HG03432 (cell line): ENCODE measurements around the gene CERS1.
A peak's percentile ranks its signal among the peaks of the same experiment; 100 is the strongest.

Experiments used
- ATAC-seq: cut with Tn5 transposase; IDR thresholded peaks from one replicate; pipeline ENCODE4 v1.9.1; 2021; ENCODE audit warnings: mild to moderate bottlenecking, moderate library complexity; ENCODE audit not compliant: unreplicated experiment

CERS1 gene

DNA sequence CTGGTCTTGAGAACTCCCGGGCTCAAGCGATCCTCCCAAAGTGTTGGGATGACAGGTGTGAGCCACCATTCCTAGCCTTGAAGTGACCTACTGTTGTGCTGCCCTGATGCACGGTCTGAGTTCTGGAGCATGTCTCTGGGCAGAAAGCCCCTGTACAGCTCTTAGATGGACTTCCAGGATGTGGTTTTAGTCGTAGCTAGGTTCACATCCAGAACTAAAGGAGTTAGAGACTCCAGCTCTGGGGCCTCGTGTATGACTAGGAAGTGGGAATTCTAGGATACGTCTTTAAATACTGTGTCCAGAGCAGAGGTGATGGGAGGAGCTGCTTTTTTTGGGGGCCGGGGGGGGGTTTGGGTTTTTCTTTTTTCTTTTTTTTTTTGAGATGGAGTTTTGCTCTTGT lies 52.0 kb downstream of the CERS1 start:
- no peak for ATAC-seq

DNA sequence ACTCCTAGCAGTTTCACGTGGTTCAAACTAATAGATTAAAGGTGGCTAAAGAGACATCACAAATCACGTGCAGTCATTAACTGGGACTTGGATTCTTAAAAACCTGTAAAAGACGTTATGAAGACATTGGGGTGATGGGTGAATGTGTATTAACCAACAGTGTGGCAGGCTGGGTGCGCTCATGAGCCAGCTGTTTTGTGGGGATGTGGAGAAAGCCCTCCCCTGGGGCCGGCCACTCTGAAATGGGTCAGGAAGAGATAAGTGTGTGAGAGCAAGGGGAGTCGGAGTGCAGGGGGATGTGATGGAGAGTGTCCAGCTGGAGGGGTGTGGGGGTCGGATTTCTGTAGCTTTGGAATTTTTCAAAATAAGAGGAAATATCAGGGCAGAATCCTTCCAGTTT lies 53.8 kb downstream of the CERS1 start:
- no peak for ATAC-seq

DNA sequence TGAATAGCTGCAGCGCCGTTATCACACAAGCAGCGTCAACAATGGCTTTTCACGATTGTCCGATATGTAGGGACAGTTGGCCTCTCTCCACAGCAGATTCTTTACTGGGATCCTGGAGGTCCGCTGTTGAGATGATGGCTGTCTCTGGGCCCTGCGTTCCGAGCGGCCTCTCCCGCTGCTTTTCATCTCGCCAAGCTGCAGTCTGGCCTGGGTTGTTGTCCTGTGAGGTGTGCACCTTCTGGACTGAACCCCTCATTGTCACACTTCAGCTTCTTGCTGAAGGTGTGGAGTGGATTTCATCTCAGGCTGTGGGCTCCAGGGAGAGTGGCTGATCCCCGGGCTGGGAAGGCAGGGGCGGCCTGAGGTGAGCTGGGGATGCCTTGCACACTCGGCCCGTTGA lies 54.6 kb downstream of the CERS1 start:
- ATAC-seq: no peak

DNA sequence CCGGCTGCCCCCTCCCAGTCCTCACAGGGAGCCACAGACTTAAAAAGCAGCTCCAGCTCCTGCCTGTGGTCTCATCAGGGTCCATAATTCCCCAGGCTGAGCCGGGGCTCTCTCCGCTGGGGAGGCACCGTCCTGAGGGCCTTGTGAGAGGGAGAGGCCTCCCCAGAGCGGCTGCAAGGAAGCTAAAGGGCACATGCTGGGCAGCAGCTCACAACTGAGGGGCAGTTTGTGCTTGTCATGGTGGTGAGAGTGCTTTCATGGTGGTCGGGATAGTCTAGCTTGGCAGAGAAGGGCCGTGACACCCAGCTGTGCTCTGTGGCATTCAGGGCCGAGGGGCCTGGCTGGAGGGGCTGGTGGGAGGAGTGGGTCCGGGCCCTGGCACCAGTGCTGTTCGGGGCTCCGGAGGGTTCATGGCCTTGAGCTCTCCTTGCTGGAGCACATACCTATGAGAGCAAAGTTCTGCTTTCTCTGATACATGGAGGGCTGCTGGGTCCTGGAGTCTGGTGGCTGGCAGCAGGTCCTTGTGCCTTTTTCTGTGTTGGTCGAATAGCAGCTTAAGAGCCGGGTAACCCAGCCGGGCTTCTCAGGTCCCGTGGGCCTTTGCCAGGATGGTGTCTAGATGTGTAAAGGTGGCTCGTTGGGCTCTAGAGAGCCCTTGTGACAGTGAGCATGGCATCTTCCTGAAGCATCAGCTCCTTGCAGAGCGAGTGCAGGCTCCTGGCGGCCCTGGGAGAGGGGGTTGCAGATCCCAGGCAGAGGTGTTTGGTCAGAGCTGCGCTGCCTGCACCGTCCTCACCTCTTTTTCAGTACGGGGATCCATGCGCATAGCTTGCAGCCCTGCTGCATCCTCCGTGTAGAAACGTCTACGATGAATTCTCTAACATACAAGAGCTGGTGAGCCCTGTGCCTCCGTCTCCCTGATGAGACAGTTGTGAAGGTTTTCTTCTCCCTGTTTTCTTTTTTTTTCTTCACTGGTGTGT lies 55.4 kb downstream of the CERS1 start:
- ATAC-seq: no peak

DNA sequence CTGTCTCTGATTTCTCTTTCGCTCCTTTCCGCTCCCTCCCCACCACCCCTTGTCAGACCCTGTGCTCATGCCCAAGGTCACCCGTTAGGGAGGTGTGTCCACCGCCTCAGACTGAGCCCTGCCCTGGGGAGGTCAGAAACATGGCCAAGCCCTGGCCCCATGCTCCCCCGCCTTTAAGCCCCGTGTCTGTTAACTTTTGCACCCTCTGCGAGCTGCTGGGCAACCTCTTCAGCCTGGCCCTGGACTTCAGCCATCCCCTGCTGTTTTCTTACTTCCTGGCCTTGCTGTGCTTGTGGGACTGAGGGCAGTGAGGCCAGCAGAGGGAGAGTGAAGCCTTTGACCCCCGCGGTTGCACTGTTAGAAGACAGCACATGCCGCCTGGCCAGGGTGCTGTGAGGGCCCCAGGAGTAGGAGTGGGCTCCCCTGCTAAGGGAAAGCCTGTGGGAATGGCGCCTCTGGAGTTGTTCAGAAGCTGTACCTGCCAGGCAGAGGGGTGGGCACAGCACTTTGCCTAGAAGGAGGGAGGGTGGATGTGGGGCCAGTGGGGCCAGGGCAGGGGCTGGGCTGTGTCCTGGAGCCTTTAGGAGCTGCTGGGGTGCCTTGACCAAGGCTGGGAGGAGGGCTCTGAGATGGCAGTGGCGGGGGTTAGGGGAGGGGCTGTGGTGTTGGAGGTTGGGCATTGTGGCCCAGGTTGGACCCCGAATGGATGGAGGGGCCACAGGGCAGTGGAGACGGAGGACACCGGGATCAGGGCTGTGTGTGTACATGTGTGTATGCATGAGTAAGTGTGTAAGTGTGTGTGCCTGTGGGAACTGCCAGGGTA lies 56.3 kb downstream of the CERS1 start:
- ATAC-seq: no peak

DNA sequence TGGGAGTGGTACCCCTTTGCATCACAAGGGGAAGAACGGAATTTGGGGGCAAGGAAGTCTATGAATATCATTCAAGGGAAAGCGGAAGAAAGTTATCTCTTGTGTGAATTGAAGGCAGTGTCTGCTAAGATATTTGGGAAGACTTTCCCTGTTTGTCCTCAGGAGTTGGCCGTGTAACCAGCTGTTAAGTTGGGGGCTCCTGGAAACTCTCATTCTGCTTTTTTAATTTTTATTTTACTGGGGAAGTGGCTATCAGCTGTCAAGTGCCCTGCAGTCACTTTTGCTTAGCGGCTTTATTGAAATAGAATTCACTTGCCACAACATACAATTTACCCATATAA lies 61.3 kb downstream of the CERS1 start:
- ATAC-seq: no peak

DNA sequence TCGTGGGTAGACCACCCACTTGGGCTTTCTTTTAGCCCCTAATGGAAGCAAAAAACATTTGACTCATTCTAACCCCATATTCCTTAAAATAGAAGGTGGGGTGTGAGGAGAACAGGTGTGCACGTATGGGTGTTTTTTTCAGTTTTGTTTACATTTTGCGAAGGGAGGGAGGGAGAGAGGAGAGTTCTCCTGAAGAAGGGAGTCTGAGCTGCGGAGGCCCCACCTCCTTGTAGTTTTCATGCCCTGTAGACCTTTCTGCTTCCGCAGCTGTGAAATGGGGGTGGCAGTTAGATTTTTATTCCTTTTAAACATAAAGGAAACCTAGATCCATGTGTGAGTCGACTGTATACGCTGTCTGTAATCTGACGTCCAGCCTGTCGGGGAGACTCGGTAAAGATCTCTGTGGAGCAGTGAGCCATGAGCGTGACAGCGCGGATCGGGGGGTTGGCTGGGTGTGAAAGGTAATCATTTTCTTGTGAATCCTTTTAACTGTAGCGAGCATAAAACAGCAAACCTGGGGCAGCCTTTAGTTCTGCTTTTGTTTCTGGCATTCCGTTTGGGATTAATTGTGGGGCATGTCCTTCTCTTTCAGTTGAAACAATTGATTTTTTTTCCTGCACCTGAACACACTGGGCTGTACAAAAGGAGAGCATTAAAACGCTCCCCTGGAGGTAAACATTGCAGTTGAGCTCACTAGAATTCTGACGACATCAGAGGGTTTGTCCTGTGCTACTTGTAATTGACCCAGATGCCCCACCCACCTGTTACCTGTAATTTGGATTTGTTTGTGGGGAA lies 61.9 kb downstream of the CERS1 start:
- no peak for ATAC-seq

DNA sequence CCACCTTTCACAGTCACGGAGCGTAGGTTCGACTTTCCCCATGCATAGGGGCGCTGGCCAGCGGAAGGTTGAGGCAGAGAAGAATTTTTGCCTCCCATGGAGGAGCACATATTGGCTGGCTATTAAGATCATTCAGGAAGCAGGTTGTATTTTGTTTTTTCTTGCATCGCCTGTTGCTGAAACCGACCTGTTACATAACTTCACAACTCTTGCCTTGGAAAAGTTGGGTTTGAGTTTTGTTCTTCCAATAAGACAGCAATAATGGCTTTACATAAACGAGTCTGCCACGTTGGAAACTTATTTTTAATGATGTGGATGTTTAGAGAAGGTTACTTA lies 62.8 kb downstream of the CERS1 start:
- peak; percentile 1 for ATAC-seq

DNA sequence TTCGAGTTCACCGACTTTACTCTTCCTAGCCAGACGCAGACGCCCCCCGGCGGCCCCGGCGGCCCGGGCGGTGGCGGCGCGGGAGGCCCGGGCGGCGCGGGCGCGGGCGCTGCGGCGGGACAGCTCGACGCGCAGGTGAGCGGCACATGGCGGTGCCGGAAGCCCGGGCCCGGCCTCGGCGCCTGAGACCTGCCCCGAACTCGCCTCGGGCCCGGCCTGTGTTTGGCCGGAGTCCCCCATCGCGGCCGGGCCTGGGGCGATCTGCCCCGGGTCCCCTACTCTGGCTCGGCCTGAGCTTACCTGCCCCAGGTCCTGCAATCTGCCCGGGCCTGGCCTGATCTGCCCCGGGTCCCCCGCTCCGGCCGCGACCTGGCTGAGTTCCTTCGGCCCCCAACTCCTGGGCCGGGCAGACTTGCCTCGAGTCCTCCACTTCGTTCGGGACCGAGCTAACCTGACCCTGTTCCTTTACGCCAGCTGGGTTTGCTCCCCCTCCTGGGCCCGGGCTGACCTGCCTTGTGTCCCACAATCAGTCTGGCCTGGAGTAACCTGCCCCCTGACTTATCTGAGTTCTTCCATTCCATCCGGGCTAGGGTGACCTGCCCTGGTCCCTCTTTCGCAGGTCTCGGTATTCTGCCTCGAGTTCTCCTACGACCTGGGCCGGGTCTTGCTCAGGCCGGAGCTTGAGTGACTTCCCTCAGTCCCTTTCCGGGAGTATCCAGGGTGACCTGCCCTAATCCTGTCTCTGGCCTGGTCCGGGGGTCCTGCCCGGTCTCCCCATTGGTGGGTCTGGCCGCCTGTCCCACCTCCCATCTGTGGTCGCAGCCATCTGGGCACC lies 63.4 kb downstream of the CERS1 start:
- ATAC-seq: peak; percentile 38

DNA sequence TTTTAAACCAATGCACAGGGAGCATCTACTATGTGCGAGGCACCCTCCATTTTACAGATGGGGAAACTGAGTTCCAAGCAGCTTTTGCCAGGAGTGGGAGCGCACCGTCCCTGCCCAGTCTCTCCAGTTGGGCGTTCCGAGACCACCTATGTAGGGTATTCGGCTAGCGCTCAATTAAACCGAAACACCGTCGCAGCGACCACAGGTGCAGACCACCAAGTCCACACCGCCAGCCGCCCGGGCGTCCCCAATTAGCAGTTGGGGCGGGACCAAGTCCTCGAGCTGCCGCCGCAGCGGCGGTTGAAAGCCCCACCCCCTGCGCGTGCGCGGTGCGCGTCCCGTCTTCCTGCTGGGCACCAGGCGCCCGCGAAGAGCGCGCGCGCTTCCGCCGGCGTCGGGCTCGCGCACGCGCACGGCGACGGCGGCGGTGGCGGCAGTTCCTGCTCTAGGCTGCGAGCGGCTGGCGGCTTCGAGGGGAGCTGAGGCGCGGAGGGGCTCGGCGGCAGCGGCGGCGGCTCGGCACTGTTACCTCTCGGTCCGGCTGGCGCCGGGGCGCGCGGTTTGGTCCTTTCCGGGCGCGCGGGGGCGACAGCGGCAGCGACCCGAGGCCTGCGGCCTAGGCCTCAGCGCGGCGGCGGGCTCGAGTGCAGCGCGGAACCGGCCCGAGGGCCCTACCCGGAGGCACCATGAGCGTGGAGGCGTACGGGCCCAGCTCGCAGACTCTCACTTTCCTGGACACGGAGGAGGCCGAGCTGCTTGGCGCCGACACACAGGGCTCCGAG lies 64.2 kb downstream of the CERS1 start, which contains the start of gene UPF1:
Gene UPF1, plus strand, starts transcription at position 436 of the 782 bp plus-strand sequence. Its CDS starts 251 bp downstream, at position 687.
- ATAC-seq: peak; percentile 80

DNA sequence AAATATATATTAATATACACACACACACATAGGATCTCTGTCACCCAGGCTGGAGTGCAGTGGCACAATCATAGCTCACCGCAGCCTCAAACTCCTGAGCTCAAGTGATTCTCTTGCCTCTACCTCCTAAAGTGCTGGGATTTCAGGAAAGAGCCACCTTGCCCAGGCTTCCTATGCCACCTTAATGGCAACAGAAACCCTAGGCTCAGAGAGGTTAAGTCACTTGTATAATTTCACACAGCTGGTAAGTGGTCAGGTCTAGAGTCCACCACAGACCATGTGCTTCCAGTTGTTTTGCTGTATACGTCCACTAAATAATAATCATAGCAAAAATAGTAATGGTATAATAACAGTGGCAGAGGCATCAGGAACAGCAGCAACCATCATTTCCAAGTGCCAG lies 65.5 kb downstream of the CERS1 start:
- no peak for ATAC-seq

DNA sequence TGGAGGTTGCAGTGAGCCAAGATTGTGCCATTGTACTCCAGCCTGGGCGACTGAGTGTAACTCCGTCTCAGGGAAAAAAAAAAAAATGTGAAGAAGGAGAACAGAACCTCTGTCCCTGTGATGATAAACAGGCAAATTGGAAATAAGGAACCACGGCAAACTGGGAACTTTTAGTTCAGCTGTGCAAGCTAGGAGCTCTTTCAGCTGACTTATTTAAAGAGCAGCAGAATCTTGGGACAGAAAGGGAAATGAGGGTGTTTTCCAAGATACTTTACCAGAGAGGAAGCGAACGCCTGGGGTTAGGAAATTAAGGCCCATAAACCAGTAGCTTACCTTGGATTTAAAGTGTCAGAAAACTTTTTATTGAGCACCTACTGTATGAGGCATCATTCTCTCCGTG lies 67.2 kb downstream of the CERS1 start:
- ATAC-seq: no peak
